HUES6 (cell line): ENCODE results near the gene CNTNAP2.

Source experiments
- H3K27ac ChIP-seq: 2 replicates; pipeline ENCODE4 v1.7.0; 2013; ENCODE audit warnings: low read depth, mild to moderate bottlenecking, low read length, inconsistent platforms
- H3K27me3 ChIP-seq: 2 replicates; pipeline ENCODE4 v1.6.1; 2013; ENCODE audit warnings: low read length; ENCODE audit not compliant: control insufficient read depth, insufficient read depth
- H3K36me3 ChIP-seq: 2 replicates; pipeline ENCODE4 v1.6.1; 2013; ENCODE audit warnings: low read length; ENCODE audit not compliant: control insufficient read depth, insufficient read depth
- H3K4me1 ChIP-seq: 2 replicates; pipeline ENCODE4 v1.6.1; 2013; ENCODE audit warnings: low read length; ENCODE audit not compliant: control insufficient read depth, insufficient read depth
- H3K4me3 ChIP-seq: 2 replicates; pipeline ENCODE4 v1.5.1; 2013; ENCODE audit warnings: low read depth, low read length
- H3K9ac ChIP-seq: one replicate; pipeline ENCODE4 v1.6.1; 2013; ENCODE audit warnings: mild to moderate bottlenecking, low read length
- H3K9me3 ChIP-seq: 2 replicates; pipeline ENCODE4 v1.6.1; 2013; ENCODE audit warnings: low read depth, low read length; ENCODE audit not compliant: control insufficient read depth, insufficient read depth

CNTNAP2 gene

DNA sequence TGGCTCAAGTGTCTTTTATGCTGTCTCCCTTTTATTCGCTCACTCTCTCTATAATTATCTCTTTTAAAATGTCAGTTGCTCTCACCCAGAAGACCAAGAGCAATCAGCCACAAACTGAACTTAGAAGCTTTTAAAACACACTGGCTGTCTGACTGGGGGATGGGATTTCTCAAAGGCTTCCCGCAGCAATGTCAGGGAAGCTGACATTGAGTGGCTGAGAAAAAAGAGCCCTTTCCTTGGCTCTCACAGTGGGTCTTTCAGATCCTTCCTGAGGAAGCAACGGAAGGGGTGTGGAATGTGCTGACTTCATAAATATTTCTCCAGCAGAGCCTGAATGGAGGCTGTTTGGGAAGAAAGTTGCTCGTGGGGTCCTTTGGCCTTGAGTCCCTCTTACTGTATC, 2028.2 kb downstream of the CNTNAP2 start:
- Histone ChIP-seq H3K4me1 (no peaks in the 10 kb centered on the region), H3K4me3 (no peak overlapping the region), H3K36me3 (no peaks in the 10 kb centered on the region), H3K9me3 (peaks cover 12% of the 10 kb centered on the region), H3K27me3 (no peaks in the 10 kb centered on the region), H3K27ac (no peak overlapping the region), H3K9ac (no peak overlapping the region)

DNA sequence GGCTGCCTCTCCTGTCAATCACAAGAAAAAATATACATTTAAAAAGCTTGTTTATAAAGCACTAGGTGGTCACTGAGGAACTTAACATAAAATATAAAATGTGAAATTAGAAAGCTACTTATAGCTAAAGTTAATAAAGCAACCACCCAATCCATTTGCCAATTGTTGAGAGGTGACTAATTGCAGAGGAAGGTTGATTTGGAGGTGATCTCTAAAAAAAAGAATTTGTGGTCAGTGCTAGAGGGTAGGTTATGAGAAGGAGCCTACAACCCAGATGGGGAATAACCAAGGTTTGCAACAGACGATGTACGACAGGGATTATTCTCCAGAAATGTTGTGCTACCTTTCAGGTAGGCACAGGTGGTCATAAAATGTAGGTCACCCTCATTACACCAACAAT, 2029.7 kb downstream of the CNTNAP2 start:
- no peaks in the 10 kb centered on the region for H3K27me3 ChIP-seq
- H3K4me1 ChIP-seq = no peaks in the 10 kb centered on the region
- peaks cover 4% of the 10 kb centered on the region; the same call in 1 of the 2 replicates for H3K9me3 ChIP-seq
- no peak overlapping the region for H3K27ac ChIP-seq
- H3K4me3 ChIP-seq = no peak overlapping the region
- H3K9ac ChIP-seq = no peak overlapping the region
- H3K36me3 ChIP-seq = no peaks in the 10 kb centered on the region

GRCh38 chr7:148147438-148147837, 2030.8 kb downstream of the CNTNAP2 start:
- Histone ChIP-seq H3K4me1 (no peaks in the 10 kb centered on the region), H3K27ac (no peak overlapping the region), H3K4me3 (no peak overlapping the region), H3K27me3 (no peaks in the 10 kb centered on the region), H3K9me3 (peaks cover 13% of the 10 kb centered on the region), H3K36me3 (no peaks in the 10 kb centered on the region), H3K9ac (no peak overlapping the region)

- H3K4me1 ChIP-seq = no peaks in the 10 kb centered on the region
- H3K4me3 ChIP-seq = no peak overlapping the region
- H3K9me3 ChIP-seq = peaks cover 14% of the 10 kb centered on the region
- no peak overlapping the region for H3K9ac ChIP-seq
- H3K36me3 ChIP-seq = no peaks in the 10 kb centered on the region
- H3K27me3 ChIP-seq = no peaks in the 10 kb centered on the region
- no peak overlapping the region for H3K27ac ChIP-seq
Measured at GRCh38 chr7:148148456-148148855, 2031.9 kb downstream of the CNTNAP2 start.

DNA sequence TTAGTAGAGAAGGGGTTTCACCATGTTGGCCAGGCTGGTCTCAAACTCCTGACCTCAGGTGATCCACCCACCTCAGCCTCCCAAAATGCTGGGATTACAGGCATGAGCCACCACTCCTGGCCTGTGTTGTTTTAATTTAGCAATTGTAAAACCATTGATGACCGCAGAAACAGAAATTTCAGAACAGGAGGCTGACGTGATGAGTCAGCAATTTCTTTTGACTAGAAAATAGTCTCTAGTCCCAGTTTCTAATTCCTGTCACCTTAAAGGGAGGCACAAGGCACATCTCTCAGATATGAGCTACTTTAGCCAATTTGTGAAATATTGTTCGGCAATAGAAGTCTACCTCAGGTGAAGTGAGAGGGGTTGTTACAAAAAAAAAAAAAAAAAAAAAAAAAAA, 2033.1 kb downstream of the CNTNAP2 start:
- no peaks in the 10 kb centered on the region for H3K36me3 ChIP-seq
- H3K27ac ChIP-seq = no peak overlapping the region
- H3K4me3 ChIP-seq = no peak overlapping the region
- no peaks in the 10 kb centered on the region for H3K27me3 ChIP-seq
- H3K9me3 ChIP-seq = peaks cover 10% of the 10 kb centered on the region
- H3K4me1 ChIP-seq = no peaks in the 10 kb centered on the region
- H3K9ac ChIP-seq = no peak overlapping the region

- H3K9ac ChIP-seq = no peak overlapping the region
- peaks cover 10% of the 10 kb centered on the region for H3K9me3 ChIP-seq
- H3K36me3 ChIP-seq = no peaks in the 10 kb centered on the region
- H3K27ac ChIP-seq = no peak overlapping the region
- no peaks in the 10 kb centered on the region for H3K27me3 ChIP-seq
- no peaks in the 10 kb centered on the region for H3K4me1 ChIP-seq
- no peak overlapping the region for H3K4me3 ChIP-seq
Measured at GRCh38 chr7:148151778-148152177, 2035.2 kb downstream of the CNTNAP2 start.

GRCh38 chr7:148153616-148154284, 2037.1 kb downstream of the CNTNAP2 start:
- no peak overlapping the region for H3K9ac ChIP-seq

DNA sequence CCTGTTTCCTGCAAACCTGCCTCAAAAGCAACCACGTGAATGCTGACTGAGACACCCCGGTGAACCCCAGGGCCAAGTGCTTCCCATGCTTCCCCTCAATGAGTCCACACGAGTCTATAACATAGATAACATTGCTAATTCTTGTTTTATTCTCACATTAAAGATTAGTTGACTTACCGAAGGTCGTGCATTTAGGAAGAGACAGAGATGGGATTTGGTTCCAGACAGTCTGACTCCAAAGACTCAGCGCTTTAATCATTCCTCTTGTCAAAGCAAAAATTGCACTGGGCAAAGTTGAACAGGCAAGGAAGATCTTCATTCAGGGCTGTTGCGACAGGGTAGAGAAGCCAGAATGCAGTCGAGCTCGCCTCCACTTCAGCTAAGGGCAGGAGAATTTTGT, 2038.4 kb downstream of the CNTNAP2 start:
- no peak overlapping the region for H3K27ac ChIP-seq
- H3K36me3 ChIP-seq = no peaks in the 10 kb centered on the region
- no peak overlapping the region for H3K4me3 ChIP-seq
- H3K4me1 ChIP-seq = no peaks in the 10 kb centered on the region
- H3K27me3 ChIP-seq = no peaks in the 10 kb centered on the region
- no peak overlapping the region for H3K9ac ChIP-seq
- peaks cover 10% of the 10 kb centered on the region for H3K9me3 ChIP-seq

More at GRCh38 chr7:148153616-148154284, 2037.1 kb downstream of the CNTNAP2 start:
- Histone ChIP-seq H3K27ac (no peak overlapping the region), H3K36me3 (no peaks in the 10 kb centered on the region), H3K4me3 (no peak overlapping the region), H3K9me3 (peaks cover 10% of the 10 kb centered on the region), H3K27me3 (no peaks in the 10 kb centered on the region), H3K4me1 (no peaks in the 10 kb centered on the region)

GRCh38 chr7:148155826-148156225, 2039.2 kb downstream of the CNTNAP2 start:
- no peak overlapping the region for H3K9ac ChIP-seq

GRCh38 chr7:148156233-148156632, 2039.6 kb downstream of the CNTNAP2 start:
- Histone ChIP-seq H3K27ac (no peak overlapping the region), H3K9ac (no peak overlapping the region), H3K4me3 (no peak overlapping the region), H3K4me1 (no peaks in the 10 kb centered on the region), H3K9me3 (peaks cover 10% of the 10 kb centered on the region), H3K36me3 (no peaks in the 10 kb centered on the region), H3K27me3 (no peaks in the 10 kb centered on the region)

More at GRCh38 chr7:148155826-148156225, 2039.2 kb downstream of the CNTNAP2 start:
- no peaks in the 10 kb centered on the region for H3K4me1 ChIP-seq
- H3K27me3 ChIP-seq = no peaks in the 10 kb centered on the region
- no peak overlapping the region for H3K4me3 ChIP-seq
- H3K36me3 ChIP-seq = no peaks in the 10 kb centered on the region
- H3K27ac ChIP-seq = no peak overlapping the region
- H3K9me3 ChIP-seq = peaks cover 10% of the 10 kb centered on the region

- Histone ChIP-seq H3K4me1 (no peaks in the 10 kb centered on the region), H3K4me3 (no peak overlapping the region), H3K27ac (no peak overlapping the region), H3K9me3 (no peaks in the 10 kb centered on the region), H3K9ac (no peak overlapping the region), H3K27me3 (no peaks in the 10 kb centered on the region), H3K36me3 (no peaks in the 10 kb centered on the region)
Measured at GRCh38 chr7:148159331-148159730, 2042.7 kb downstream of the CNTNAP2 start.
